AG09309 (cell line): ENCODE results near the gene TNP2.

ENCODE experiments used
- DNase-seq: peaks from one replicate; pipeline ENCODE4 v3.0.0-alpha.2; 2010; ENCODE audit warnings: low read depth
- H3K4me3 ChIP-seq: 2 replicates; pipeline ENCODE4 v1.5.1; 2011; ENCODE audit warnings: mild to moderate bottlenecking, low read depth, low read length, moderate library complexity; ENCODE audit not compliant: control insufficient read depth
- CTCF ChIP-seq: IDR thresholded peaks from 2 replicates; pipeline ENCODE4 v1.5.1; 2011; ENCODE audit warnings: mild to moderate bottlenecking, low read depth, low read length, inconsistent platforms; ENCODE audit not compliant: insufficient read depth, control insufficient read depth; ENCODE audit errors: missing control alignments

Gene TNP2

GRCh38 chr16:11242658-11243057 lies 26.5 kb downstream of the TNP2 start:
- H3K4me3 ChIP-seq, result no peak overlapping the region
- no peak for TF ChIP-seq CTCF
- DNase-seq, result no peak

GRCh38 chr16:11241480-11242204 lies 27.5 kb downstream of the TNP2 start:
- no peak overlapping the region for H3K4me3 ChIP-seq
- no peak for TF ChIP-seq CTCF
- no peak for DNase-seq

GRCh38 chr16:11240636-11241473 lies 28.3 kb downstream of the TNP2 start:
- DNase-seq, result no peak
- no peak overlapping the region for H3K4me3 ChIP-seq
- TF ChIP-seq CTCF, result no peak

- no peak overlapping the region for H3K4me3 ChIP-seq
- TF ChIP-seq CTCF, result no peak
- DNase-seq, result no peak
These were observed 29.2 kb downstream of the TNP2 start for GRCh38 chr16:11239644-11240632.

GRCh38 chr16:11238272-11239202 lies 30.6 kb downstream of the TNP2 start:
- TF ChIP-seq CTCF, result no peak
- no peak overlapping the region for H3K4me3 ChIP-seq
- DNase-seq, result no peak
